Stimulated activated CD4-positive, alpha-beta T cell treated with anti-CD3 and anti-CD28 coated beads, Interleukin-2, amount 100 ng/mL, for 4 hours (primary cell): Measurements from ENCODE around the gene OR5B21.

Experiments used
- DNase-seq: peaks from one replicate; pipeline ENCODE4 v3.0.0-alpha.2; 2020; ENCODE audit warnings: low read depth

OR5B21 gene

GRCh38 chr11:58508005-58508404 is at the start of gene OR5B21:
Gene OR5B21 (minus strand): TSS chr11:58508105. CDS start chr11:58508105, 0 bp downstream.
- DNase-seq = no peak

GRCh38 chr11:58549644-58550043 is 41.7 kb upstream of the OR5B21 start:
- no peak for DNase-seq

GRCh38 chr11:58546841-58547240 is 38.9 kb upstream of the OR5B21 start:
- DNase-seq = no peak

GRCh38 chr11:58531865-58532341 is 24.0 kb upstream of the OR5B21 start:
- no peak for DNase-seq

- DNase-seq = no peak
These were observed 22.3 kb upstream of the OR5B21 start for GRCh38 chr11:58530236-58530635.

GRCh38 chr11:58527429-58527828 is 19.5 kb upstream of the OR5B21 start:
- no peak for DNase-seq

GRCh38 chr11:58526721-58527120 is 18.8 kb upstream of the OR5B21 start:
- no peak for DNase-seq

GRCh38 chr11:58525037-58525614 is 17.2 kb upstream of the OR5B21 start:
- no peak for DNase-seq

- DNase-seq = peak; percentile 26
These were observed 16.5 kb upstream of the OR5B21 start for GRCh38 chr11:58524232-58525036.

- no peak for DNase-seq
These were observed 6.0 kb upstream of the OR5B21 start for GRCh38 chr11:58513747-58514367.

GRCh38 chr11:58511636-58512035 is 3.7 kb upstream of the OR5B21 start:
- no peak for DNase-seq

- DNase-seq = no peak
These were observed 1.8 kb upstream of the OR5B21 start for GRCh38 chr11:58509748-58510147.

GRCh38 chr11:58508814-58509213 is 909 bp upstream of the OR5B21 start:
- no peak for DNase-seq

GRCh38 chr11:58507355-58507754 is 550 bp downstream of the OR5B21 start:
- no peak for DNase-seq

GRCh38 chr11:58506935-58507334 is 970 bp downstream of the OR5B21 start:
- no peak for DNase-seq

- no peak for DNase-seq
These were observed 2.1 kb downstream of the OR5B21 start for GRCh38 chr11:58505849-58506248.

- no peak for DNase-seq
These were observed 3.7 kb downstream of the OR5B21 start for GRCh38 chr11:58504232-58504631.

GRCh38 chr11:58503361-58503856 is 4.5 kb downstream of the OR5B21 start:
- no peak for DNase-seq

GRCh38 chr11:58502004-58502403 is 5.9 kb downstream of the OR5B21 start:
- no peak for DNase-seq

GRCh38 chr11:58498464-58498863 is 9.4 kb downstream of the OR5B21 start:
- DNase-seq = no peak

- no peak for DNase-seq
These were observed 10.0 kb downstream of the OR5B21 start for GRCh38 chr11:58497951-58498350.

- DNase-seq = no peak
These were observed 12.0 kb downstream of the OR5B21 start for GRCh38 chr11:58495906-58496305.

GRCh38 chr11:58494101-58494500 is 13.8 kb downstream of the OR5B21 start:
- no peak for DNase-seq
